Effector CD8-positive, alpha-beta T cell (primary cell): ENCODE results near the gene PLAAT4.
"Not testable (repeated sequence)": the region's sequence is repeated elsewhere in the genome, so short reads cannot be mapped to it uniquely, and the experiment has no call there.

Experiments used
- DNase-seq: peaks from one replicate; lab custom pipeline; 2025; lab: John Stamatoyannopoulos, UW

Gene PLAAT4

DNA sequence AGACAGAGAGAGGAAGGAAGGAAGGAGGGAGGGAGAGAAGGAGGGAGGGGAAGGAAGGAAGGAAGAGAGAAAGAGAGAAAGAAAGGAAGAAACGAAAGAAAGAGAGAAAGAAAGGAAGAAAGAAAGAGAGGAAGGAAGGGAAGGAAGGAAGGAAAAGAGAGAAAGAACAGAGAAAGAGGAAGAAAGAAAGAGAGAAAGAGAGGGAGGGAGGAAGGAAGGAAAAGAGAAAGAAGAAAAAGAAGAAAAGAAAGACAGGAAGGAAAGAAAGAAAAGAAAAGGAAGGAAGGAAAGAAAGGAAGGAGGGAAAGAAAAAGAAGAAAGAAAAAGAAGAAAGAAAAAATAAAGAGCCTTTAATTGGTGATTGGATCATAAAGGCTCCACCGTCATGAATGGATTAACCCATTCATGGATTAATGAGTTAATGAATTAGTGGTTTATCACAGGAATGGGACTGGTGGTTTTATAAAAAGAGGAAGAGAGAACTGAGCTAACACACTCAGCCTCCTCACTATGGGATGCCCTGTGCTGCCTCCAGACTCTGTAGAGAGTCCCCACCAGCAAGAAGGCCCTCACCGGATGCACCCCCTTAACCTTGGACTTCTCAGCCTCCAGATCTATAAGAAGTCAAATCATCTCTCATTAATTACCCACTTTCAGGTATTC lies 35.5 kb downstream of the PLAAT4 start:
- DNase-seq = no peak

DNA sequence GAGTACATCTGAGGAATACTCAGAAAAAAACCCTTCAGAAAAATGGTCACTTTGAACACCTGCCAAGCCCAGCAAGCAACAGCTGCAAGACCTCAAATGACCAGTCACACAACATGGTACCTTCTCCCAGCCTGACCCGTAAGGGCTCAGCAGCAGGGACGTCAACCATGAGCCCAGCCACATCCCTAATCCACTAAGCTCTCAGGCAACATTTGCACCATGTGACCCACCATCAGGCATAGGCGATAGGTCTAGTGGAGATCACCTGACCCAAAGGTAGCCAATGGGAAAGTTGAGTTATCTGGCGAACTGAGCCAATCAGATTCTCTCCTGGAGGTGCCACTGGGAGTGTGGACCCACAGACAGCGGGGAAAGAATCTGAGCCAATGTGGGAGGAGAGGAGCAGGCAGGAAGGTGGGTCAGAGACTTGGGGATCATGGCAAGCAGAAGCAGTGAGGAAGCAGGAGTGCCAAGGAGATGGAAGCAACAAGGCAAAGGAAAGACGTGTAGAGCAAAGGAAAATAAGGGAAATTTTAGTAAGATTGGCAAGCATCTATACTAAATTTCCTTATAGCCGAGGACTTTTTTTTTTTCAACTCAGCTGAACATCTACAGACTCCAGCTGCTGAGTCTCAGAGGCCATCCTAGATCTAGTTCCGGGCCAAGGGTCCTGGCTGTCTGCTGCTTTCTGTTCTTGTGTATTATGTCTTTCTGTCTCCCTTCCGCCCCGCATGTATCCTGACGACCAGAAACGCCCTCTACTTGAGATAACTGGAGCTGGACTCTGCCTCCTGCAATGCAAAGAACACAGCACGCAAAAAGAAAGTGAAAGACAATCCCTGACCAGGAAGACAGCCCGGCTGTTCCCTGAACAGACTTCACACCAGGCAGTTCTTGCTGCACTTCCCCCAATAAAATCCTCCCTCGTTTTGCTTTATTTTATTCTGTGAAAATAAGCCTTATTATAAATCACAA lies 37.6 kb downstream of the PLAAT4 start:
- peak; percentile 5 for DNase-seq

DNA sequence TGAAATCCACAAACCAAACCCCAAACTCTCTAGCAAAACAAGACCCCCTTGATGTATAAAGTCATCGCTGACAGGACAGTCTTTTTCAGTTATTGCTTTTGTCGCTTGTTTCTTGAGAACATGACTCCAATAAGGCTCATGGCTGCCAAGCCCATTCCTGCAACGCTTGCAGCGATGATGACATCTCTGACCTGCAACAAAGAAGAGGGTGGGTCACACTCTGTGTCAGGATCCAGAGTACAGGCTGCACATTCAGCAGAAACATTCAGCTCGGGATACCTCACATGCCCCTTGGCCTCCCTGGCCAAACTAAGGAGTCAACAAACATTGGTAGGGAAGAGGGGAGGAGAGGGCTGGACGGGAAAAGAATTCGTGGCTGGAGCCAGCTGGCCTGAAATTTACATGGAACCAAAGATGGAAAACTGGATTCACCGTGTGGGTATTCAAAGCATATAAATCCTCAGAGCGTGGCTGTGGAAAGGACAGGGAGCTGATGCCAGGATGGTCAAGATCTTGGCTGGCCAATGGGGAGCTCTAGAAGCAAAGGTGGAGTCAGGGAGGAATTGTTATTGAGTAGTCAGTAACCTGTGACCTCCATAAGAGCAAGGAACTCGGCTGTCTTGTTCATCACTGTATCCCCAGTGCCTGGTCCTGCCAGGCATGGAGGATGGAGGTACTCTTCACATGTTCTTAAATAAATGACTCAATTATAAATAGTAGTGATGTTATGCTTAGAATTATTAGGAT lies 38.4 kb downstream of the PLAAT4 start:
- no peak for DNase-seq

DNA sequence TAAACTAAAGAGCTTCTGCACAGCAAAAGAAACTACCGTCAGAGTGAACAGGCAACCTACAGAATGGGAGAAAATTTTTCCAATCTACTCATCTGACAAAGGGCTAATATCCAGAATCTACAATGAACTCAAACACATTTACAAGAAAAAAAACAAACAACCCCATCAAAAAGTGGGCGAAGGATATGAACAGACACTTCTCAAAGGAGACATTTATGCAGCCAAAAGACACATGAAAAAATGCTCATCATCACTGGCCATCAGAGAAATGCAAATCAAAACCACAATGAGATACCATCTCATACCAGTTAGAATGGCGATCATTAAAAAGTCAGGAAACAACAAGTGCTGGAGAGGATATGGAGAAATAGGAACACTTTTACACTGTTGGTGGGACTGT lies 42.3 kb downstream of the PLAAT4 start:
- not testable (repeated sequence) for DNase-seq

DNA sequence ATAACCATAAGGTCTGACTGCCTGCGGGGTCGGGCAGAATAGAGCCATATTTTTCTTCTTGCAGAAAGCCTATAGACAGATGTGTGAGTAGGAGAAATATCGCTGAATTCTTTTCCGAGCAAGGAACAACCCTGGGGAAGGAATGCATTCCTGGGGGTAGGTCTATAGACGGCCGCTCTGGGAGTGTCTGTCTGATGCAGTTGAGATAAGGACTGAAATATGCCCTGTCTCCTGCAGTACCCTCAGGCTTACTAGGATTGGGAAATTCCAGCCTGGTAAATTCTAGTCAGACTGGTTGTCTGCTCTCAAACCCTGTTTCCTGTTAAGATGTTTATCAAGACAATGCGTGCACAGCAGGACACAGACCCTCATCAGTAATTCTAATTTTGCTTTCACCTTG lies 44.6 kb downstream of the PLAAT4 start:
- not testable (repeated sequence) for DNase-seq

DNA sequence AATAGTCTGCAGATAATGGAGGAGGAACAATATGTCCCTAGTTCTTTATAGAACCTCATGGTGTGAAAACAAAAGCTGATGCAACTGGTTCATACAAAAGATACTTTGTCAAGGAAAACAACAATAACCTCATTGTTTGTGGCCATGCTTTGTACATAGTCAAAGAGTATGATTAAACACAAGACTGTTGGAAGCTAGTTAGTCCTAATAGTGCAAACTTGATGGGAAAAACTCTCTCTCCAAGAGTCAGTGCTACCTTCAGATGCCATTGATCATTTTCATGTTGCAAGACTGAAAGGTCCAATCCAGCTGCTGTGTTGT lies 46.7 kb downstream of the PLAAT4 start:
- no peak for DNase-seq

DNA sequence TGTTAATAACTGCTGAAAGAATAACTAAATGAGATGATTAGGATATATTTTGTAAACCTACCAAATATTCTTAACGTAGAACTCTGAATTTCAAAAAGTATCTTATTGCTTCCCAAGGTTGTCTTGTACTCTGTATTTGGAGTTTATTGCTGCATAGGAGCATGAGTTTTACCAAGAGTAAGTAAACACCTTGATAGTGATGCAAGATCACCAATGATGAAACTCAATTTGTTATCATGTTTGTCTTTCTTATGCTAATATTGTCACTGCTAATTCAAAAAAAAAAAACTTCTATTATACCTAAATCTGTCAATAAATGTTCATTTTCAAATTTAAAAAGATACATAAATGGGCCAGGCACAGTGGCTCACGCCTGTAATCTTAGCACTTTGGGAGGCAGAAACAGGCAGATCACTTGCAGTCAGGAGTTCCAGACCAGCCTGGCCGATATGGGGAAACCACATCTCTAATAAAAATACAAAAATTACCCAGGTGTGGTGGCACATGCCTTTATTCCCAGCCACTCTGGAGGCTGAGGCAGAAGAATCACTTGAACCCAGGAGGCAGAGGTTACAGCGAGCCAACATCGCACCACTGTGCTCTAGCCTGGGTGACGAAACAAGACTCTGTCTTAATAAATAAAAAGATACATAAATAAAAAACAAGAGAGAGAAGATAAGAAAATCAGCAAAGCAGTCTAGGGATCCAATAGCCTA lies 50.0 kb downstream of the PLAAT4 start:
- DNase-seq = no peak

DNA sequence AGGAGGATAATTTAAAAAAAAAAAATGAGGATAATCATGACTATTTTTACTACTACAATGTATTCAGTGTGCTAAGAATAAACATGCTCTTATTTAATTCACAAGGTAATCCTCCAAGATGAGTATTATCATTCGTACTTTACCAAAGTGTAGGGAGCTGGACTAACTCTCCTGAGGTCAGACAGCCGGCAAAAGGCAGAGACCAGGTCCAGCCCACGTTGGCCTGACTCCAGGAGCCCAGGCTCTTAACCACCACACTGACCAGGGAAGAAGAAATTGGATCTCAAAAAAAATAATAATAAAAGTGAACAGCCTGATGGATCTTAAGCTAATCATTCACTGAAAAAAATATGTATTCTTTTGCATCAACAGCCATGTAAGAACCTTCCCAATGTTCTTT lies 52.4 kb downstream of the PLAAT4 start:
- no peak for DNase-seq

DNA sequence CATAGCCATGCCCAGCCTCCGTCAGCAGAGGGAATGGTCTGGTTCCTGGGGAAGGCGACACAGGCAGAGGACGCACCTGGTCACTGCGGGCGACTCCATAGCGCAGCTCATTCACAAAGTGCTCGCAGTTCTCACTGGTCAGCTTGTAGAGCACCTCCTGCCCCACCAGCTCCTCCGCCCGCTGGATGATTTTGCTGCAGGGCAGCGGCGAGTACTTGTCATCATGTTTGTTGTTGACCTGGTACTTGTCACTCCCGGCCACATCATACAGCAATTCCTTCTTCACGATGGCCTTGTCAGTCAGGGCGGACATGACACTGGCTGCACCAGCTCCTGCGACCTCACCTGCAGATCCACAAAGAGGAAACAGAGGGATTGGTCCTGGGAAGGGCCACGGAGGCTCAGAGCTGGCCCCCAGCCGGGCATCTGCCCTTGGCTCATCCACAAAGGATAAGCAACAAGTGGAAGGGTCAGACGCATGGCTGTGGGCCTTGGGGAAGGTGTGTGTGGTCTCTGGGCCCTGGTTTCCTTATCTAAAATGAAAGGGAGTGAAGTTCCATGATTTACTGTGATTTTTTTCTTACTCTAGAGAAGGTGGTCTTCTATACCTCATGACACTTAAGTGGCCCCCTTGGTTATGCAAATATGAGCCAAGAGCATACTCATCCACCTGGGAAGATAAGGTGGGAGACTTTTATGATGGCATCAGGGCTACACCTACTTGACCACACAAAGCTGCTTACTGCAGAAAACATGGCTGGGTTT lies 53.6 kb downstream of the PLAAT4 start:
- DNase-seq = no peak

DNA sequence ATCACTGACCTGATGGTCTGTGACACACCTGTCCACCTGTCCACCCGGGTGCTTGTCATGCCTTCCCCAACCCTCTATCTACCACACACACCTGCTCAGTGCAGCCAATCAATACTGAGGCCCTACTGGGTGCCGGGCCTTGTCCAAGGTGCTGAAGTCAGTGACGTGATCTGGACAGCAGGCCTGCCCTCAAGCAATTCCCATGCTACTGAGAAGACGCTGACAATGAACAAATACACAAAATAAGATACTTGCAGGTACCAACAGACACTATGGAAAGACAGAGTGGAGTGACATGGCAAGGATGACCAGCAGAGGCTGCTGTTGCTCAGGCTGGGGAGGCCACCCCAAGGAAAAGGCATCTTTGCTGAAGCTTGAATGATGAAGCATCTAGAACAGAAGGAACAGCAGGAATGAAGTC lies 56.4 kb downstream of the PLAAT4 start:
- DNase-seq = no peak

DNA sequence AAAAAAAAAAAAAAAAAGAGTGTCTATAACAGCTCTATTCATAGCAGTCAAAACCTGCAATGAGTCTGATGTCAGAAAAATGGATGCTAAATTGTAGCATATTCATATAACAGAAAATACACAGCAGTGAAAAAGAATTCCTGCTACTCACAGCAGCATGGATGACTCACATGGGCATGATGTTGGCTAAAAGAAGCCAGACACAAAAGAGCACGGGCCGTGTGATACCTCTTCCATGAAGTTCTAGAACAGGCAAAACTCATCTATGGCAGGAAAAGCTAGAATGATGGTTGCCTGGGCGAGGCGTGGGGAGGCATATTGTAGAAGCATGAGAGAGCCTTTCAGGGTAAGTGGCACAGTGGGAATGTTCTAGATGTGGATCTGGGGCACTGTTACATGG lies 58.7 kb downstream of the PLAAT4 start:
- DNase-seq = no peak
